ENCODE measurements around the gene GHR. TPM values are rescaled to one million over a fixed set of nuclear protein-coding genes. Genes with fewer than 3 reads are reported as not detected.

Gene GHR
- polyA plus RNA-seq, 3 donors: not detected

DNA sequence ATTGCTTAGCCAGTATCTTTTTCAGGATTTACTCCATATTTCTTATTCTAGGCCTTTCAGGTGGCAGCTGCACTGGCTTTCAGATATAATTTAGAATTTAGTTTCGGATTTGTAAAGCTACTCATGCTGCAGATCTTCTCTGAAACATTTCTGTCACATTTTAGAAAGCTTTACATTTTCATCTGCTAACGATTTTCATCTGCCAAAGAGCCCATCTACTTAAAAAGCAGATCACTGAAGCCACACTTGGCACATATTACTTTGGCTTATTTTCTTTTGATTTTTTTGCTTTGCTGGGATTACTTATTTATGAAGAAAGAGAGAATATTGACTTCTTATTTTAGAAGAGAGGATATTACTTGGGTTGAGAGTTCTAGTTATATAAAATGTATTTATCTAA, 98.2 kb downstream of the GHR start:
- H3K27ac Mint-ChIP-seq: no peak overlapping the region
- Histone ChIP-seq H3K9ac (ENCODE audit: insufficient read depth, low read length, poor library complexity, severe bottlenecking) (no peak overlapping the region), H3K79me2 (ENCODE audit: insufficient read depth, low read length) (no peaks in the 10 kb centered on the region), H3K4me3 (replicated peaks in 1 of 3; ENCODE audit: low read depth in 2 of 3, low read length in 3 of 3) (no peak overlapping the region), H3K9me3 (replicated peaks in 1 of 2; ENCODE audit: control insufficient read depth in 1 of 2, insufficient read depth in 1 of 2, low read length in 2 of 2) (peaks cover 0 to 7% of the 10 kb centered on the region in 2 donors), H3K4me1 (ENCODE audit: control insufficient read depth in 1 of 2, insufficient read depth in 2 of 2, low read length in 2 of 2) (no peaks in the 10 kb centered on the region), H2AFZ (ENCODE audit: insufficient read depth, low read depth, low read length, poor library complexity, severe bottlenecking) (no peak overlapping the region), H4K20me1 (ENCODE audit: insufficient read depth, low read length) (no peaks in the 10 kb centered on the region), H3K36me3 (replicated peaks in 1 of 2; ENCODE audit: control insufficient read depth in 1 of 2, insufficient read depth in 2 of 2, low read length in 2 of 2) (no peaks in the 10 kb centered on the region), H3K27ac (ENCODE audit: low read depth in 1 of 2, low read length in 2 of 2) (no peak overlapping the region), H3K4me2 (replicated peaks; ENCODE audit: extremely low read depth, low read length, poor library complexity, severe bottlenecking) (no peak overlapping the region), H3K27me3 (ENCODE audit: control insufficient read depth in 2 of 2, insufficient read depth in 2 of 2, low read length in 2 of 2) (no peaks in the 10 kb centered on the region)
- peaks cover 0 to 13% (median 4%) of the 10 kb centered on the region in 7 donors for H3K9me3 Mint-ChIP-seq
- peaks cover 4% of the 10 kb centered on the region for H3K4me1 Mint-ChIP-seq
- WGBS (ENCODE audit: insufficient coverage): 100% methylated on average over 1 of the region's 2 CpGs
- TF ChIP-seq, protein P1, sequence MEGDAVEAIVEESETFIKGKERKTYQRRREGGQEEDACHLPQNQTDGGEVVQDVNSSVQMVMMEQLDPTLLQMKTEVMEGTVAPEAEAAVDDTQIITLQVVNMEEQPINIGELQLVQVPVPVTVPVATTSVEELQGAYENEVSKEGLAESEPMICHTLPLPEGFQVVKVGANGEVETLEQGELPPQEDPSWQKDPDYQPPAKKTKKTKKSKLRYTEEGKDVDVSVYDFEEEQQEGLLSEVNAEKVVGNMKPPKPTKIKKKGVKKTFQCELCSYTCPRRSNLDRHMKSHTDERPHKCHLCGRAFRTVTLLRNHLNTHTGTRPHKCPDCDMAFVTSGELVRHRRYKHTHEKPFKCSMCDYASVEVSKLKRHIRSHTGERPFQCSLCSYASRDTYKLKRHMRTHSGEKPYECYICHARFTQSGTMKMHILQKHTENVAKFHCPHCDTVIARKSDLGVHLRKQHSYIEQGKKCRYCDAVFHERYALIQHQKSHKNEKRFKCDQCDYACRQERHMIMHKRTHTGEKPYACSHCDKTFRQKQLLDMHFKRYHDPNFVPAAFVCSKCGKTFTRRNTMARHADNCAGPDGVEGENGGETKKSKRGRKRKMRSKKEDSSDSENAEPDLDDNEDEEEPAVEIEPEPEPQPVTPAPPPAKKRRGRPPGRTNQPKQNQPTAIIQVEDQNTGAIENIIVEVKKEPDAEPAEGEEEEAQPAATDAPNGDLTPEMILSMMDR (IDR thresholded peaks at IDR 0.05): no peak
- H3K27me3 Mint-ChIP-seq (ENCODE audit: low read depth in 3 of 3): peaks cover 0 to under 1% (median 0%) of the 10 kb centered on the region in 3 donors
- H3K4me3 Mint-ChIP-seq: no peak overlapping the region
- H3K36me3 Mint-ChIP-seq: no peaks in the 10 kb centered on the region
- intact Hi-C loops (cut with micrococcal nuclease): no loop called here
- no peak for DNase-seq

DNA sequence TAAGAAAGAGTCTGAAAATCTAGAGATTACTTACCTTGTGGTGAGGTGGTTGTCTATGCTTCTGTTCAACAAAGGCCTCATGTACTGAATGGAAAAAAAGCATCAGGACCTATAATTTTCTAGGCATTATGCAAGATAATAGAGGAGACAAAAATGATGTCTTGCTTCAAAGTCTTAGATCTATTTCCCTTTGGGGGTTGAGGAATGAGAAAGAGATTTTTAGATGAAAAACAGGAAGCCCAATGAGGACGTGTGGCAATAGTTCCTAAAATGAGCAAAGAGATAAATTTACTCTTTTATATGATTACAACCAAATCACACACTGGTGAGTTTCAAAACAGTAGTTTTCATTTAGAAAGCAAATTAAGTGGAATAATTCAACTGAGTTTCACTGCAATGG, 99.5 kb downstream of the GHR start:
- no peak overlapping the region for H3K9ac ChIP-seq (ENCODE audit: insufficient read depth, low read length, poor library complexity, severe bottlenecking)
- no peaks in the 10 kb centered on the region for H3K27me3 ChIP-seq (ENCODE audit: control insufficient read depth in 2 of 2, insufficient read depth in 2 of 2, low read length in 2 of 2)
- Mint-ChIP-seq H3K27me3 (ENCODE audit: low read depth in 3 of 3) (no peaks in the 10 kb centered on the region), H3K4me1 (peaks cover 4% of the 10 kb centered on the region), H3K27ac (no peak overlapping the region), H3K4me3 (no peak overlapping the region), H3K36me3 (no peaks in the 10 kb centered on the region), H3K9me3 (peaks cover 0 to 17% (median 4%) of the 10 kb centered on the region in 7 donors)
- no peaks in the 10 kb centered on the region for H4K20me1 ChIP-seq (ENCODE audit: insufficient read depth, low read length)
- H3K4me1 ChIP-seq (ENCODE audit: control insufficient read depth in 1 of 2, insufficient read depth in 2 of 2, low read length in 2 of 2): no peaks in the 10 kb centered on the region
- H3K27ac ChIP-seq (ENCODE audit: low read depth in 1 of 2, low read length in 2 of 2): no peak overlapping the region
- no peaks in the 10 kb centered on the region for H3K79me2 ChIP-seq (ENCODE audit: insufficient read depth, low read length)
- H3K4me3 ChIP-seq (replicated peaks in 1 of 3; ENCODE audit: low read depth in 2 of 3, low read length in 3 of 3): no peak overlapping the region
- intact Hi-C loops (cut with micrococcal nuclease): no loop called here
- H3K4me2 ChIP-seq (replicated peaks; ENCODE audit: extremely low read depth, low read length, poor library complexity, severe bottlenecking): no peak overlapping the region
- H2AFZ ChIP-seq (ENCODE audit: insufficient read depth, low read depth, low read length, poor library complexity, severe bottlenecking): no peak overlapping the region
- WGBS (ENCODE audit: insufficient coverage): no CpG with 5 or more reads among the region's 1 CpG
- TF ChIP-seq, protein P1 (IDR thresholded peaks at IDR 0.05): no peak
- H3K36me3 ChIP-seq (replicated peaks in 1 of 2; ENCODE audit: control insufficient read depth in 1 of 2, insufficient read depth in 2 of 2, low read length in 2 of 2): no peaks in the 10 kb centered on the region
- DNase-seq: no peak
- peaks cover 0 to 7% of the 10 kb centered on the region in 2 donors for H3K9me3 ChIP-seq (replicated peaks in 1 of 2; ENCODE audit: control insufficient read depth in 1 of 2, insufficient read depth in 1 of 2, low read length in 2 of 2)
